SK-N-SH (cell line): ENCODE measurements around the gene CYP2B6. TPM values are rescaled to one million over a fixed set of nuclear protein-coding genes. Genes with fewer than 3 reads are reported as not detected.

Experiments used
- CTCF ChIA-PET: fragments of 300-600, 350-600 bp; formaldehyde crosslinking; extraction: SDS; loops from one replicate; lab custom pipeline; 2021; lab: Yijun Ruan, JAX
- POLR2A ChIA-PET: fragments of 350-600 bp; sonication (Branson Sonifier 250); formaldehyde crosslinking; extraction: SDS; loops from one replicate; lab custom pipeline; 2020; ENCODE audit warnings: antibody characterized with exemption, inconsistent platforms; lab: Yijun Ruan, JAX
- DNase-seq: peaks from one replicate; pipeline ENCODE4 v3.0.0; 2012
- H2AFZ ChIP-seq: fragments of 200-600 bp; sonication (generic); 2 replicates; pipeline ENCODE4 v1.8.1; 2016; ENCODE audit warnings: antibody characterized with exemption, mild to moderate bottlenecking, low read depth
- H3F3A ChIP-seq: fragments of 200-600 bp; sonication (generic); replicated peaks from 2 replicates; pipeline ENCODE3; 2016; ENCODE audit warnings: antibody characterized with exemption, mild to moderate bottlenecking; ENCODE audit not compliant: insufficient read depth
- H3K27ac ChIP-seq, 2 experiments: fragments of 200-500 bp in 1 of 2; fragments of 200-600 bp in 1 of 2; sonication (Bioruptor generic) in 1 of 2; sonication (generic), shearing (Covaris generic) in 1 of 2; 2 replicates each; pipeline versions ENCODE4 v1.5.1 to v1.6.1; 2014 to 2016; ENCODE audit warnings: low read depth in 2 of 2, inconsistent platforms in 1 of 2, low read length in 1 of 2, mild to moderate bottlenecking in 1 of 2, mixed read lengths in 1 of 2
- H3K27me3 ChIP-seq: fragments of 200-600 bp; sonication (generic), shearing (Covaris generic); 2 replicates; pipeline ENCODE4 v1.6.1; 2016; ENCODE audit warnings: mixed run types; ENCODE audit not compliant: insufficient read depth
- H3K36me3 ChIP-seq, 2 experiments: fragments of 200-500 bp in 1 of 2; fragments of 200-600 bp in 1 of 2; sonication (Bioruptor generic) in 1 of 2; sonication (generic) in 1 of 2; replicated peaks in 1 of 2; 2 replicates each; pipeline versions ENCODE3 to v1.5.1; 2014 to 2016; ENCODE audit warnings: low read length in 1 of 2, mild to moderate bottlenecking in 1 of 2; ENCODE audit not compliant: insufficient read depth in 2 of 2, control insufficient read depth in 1 of 2
- H3K4me1 ChIP-seq, 2 experiments: fragments of 200-500 bp in 1 of 2; fragments of 200-600 bp in 1 of 2; sonication (Bioruptor generic) in 1 of 2; sonication (generic), shearing (Covaris generic) in 1 of 2; 2 replicates each; pipeline versions ENCODE4 v1.5.1 to v1.6.1; 2014 to 2016; ENCODE audit warnings: low read depth in 1 of 2, low read length in 1 of 2, mixed run types in 1 of 2; ENCODE audit not compliant: insufficient read depth in 2 of 2, control insufficient read depth in 1 of 2
- H3K4me2 ChIP-seq: fragments of 200-600 bp; sonication (generic), shearing (Covaris generic); 2 replicates; pipeline ENCODE4 v1.6.1; 2017; ENCODE audit warnings: mixed run types
- H3K4me3 ChIP-seq, 2 experiments: fragments of 200-500 bp in 1 of 2; fragments of 200-600 bp in 1 of 2; sonication (Bioruptor generic) in 1 of 2; sonication (generic), shearing (Covaris generic) in 1 of 2; 2 replicates each; pipeline versions ENCODE4 v1.5.1 to v1.8.1; 2014 to 2016; ENCODE audit warnings: low read depth in 2 of 2, inconsistent platforms in 1 of 2, low read length in 1 of 2, mild to moderate bottlenecking in 1 of 2, mixed read lengths in 1 of 2, moderate library complexity in 1 of 2
- H3K79me2 ChIP-seq: fragments of 200-600 bp; sonication (generic); 2 replicates; pipeline ENCODE4 v1.8.1; 2017; ENCODE audit warnings: mild to moderate bottlenecking; ENCODE audit not compliant: insufficient read depth
- H3K9ac ChIP-seq: fragments of 200-600 bp; sonication (generic); 2 replicates; pipeline ENCODE4 v1.6.1; 2017; ENCODE audit warnings: mixed run types
- H3K9me2 ChIP-seq: fragments of 200-600 bp; sonication (generic); 2 replicates; pipeline ENCODE4 v1.6.1; 2017; ENCODE audit warnings: mixed run types
- H3K9me3 ChIP-seq: fragments of 200-600 bp; sonication (generic); 2 replicates; pipeline ENCODE4 v1.6.1; 2017; ENCODE audit warnings: mixed run types, mild to moderate bottlenecking, moderate library complexity
- H4K20me1 ChIP-seq: fragments of 200-600 bp; sonication (generic); 2 replicates; pipeline ENCODE4 v1.6.1; 2017; ENCODE audit warnings: mild to moderate bottlenecking, mixed run types; ENCODE audit not compliant: insufficient read depth
- ELF1 ChIP-seq: IDR thresholded peaks from 2 replicates; pipeline ENCODE4 v1.4.0; 2012
- EP300 ChIP-seq, 2 experiments: IDR thresholded peaks; 2 replicates each; pipeline versions ENCODE4 v1.4.0 to v1.6.1; 2012; ENCODE audit warnings: borderline replicate concordance in 1 of 2, low read depth in 1 of 2, low read length in 1 of 2
- EZH2phosphoT487 ChIP-seq: fragments of 200-600 bp; sonication (generic); IDR thresholded peaks from 2 replicates; pipeline ENCODE4 v1.6.1; 2017; ENCODE audit warnings: low read depth, mixed run types, mild to moderate bottlenecking, antibody characterized with exemption, moderate library complexity, borderline replicate concordance
- FOXJ3 ChIP-seq: sonication (generic); formaldehyde crosslinking; IDR thresholded peaks from 2 replicates; pipeline ENCODE4 v1.5.1; 2020; ENCODE audit warnings: mild to moderate bottlenecking, missing genetic modification reagents
- GATA2 ChIP-seq: sonication (generic); formaldehyde crosslinking; IDR thresholded peaks from 2 replicates; pipeline ENCODE4 v1.5.0; 2020; ENCODE audit warnings: mild to moderate bottlenecking, missing genetic modification reagents
- MEF2A ChIP-seq: IDR thresholded peaks from 2 replicates; pipeline ENCODE4 v1.4.0; 2012; ENCODE audit warnings: low read depth, borderline replicate concordance
- MXI1 ChIP-seq: IDR thresholded peaks from 2 replicates; pipeline ENCODE4 v1.6.1; 2012; ENCODE audit warnings: mild to moderate bottlenecking, low read depth, low read length, improper control_type of control experiment
- NFIC ChIP-seq: IDR thresholded peaks from 2 replicates; pipeline ENCODE4 v1.4.0; 2012; ENCODE audit warnings: borderline replicate concordance
- POLR2AphosphoS5 ChIP-seq: IDR thresholded peaks from 2 replicates; pipeline ENCODE4 v1.6.1; 2012; ENCODE audit warnings: low read depth, low read length
- RAD21 ChIP-seq: IDR thresholded peaks from 2 replicates; pipeline ENCODE4 v1.6.1; 2012; ENCODE audit warnings: mild to moderate bottlenecking, low read length
- RCOR1 ChIP-seq: fragments of 150-350 bp; IDR thresholded peaks from 2 replicates; pipeline ENCODE4 v1.6.1; 2017; ENCODE audit warnings: antibody characterized with exemption, low read length
- RXRA ChIP-seq: IDR thresholded peaks from 2 replicates; pipeline ENCODE4 v1.4.0; 2012; ENCODE audit warnings: low read depth, mild to moderate bottlenecking, borderline replicate concordance
- SIN3A ChIP-seq: IDR thresholded peaks from 2 replicates; pipeline ENCODE4 v1.6.1; 2012; ENCODE audit warnings: low read depth, mild to moderate bottlenecking, low read length, moderate library complexity, borderline replicate concordance
- SMC3 ChIP-seq: IDR thresholded peaks from 2 replicates; pipeline ENCODE4 v1.6.1; 2012; ENCODE audit warnings: low read depth, low read length, improper control_type of control experiment
- TAF1 ChIP-seq: IDR thresholded peaks from 2 replicates; pipeline ENCODE4 v1.6.1; 2012; ENCODE audit warnings: low read depth, mild to moderate bottlenecking, low read length, moderate library complexity, borderline replicate concordance
- TCF12 ChIP-seq: IDR thresholded peaks from 2 replicates; pipeline ENCODE4 v1.4.0; 2012
- YY1 ChIP-seq: IDR thresholded peaks from 2 replicates; pipeline ENCODE4 v1.4.0; 2012; ENCODE audit warnings: low read depth, mild to moderate bottlenecking
- WGBS: methylation state at CpG from one replicate; pipeline ENCODE4 v1.1.6; 2017; ENCODE audit warnings: low lambda C conversion rate; 5-methylcytosine and 5-hydroxymethylcytosine counted together
- polyA plus RNA-seq, 3 experiments: library from polyadenylated mRNA; depleted of rRNA; stranded (reverse); fragments of >200 nt; gene quantifications; 2 replicates each; pipeline ENCODE4 v1.2.3, GENCODE V29; 2012
- TF ChIP-seq, protein P1 (sequence below): fragments of 150-350 bp; IDR thresholded peaks from 2 replicates; pipeline ENCODE4 v1.6.1; 2016; ENCODE audit warnings: mild to moderate bottlenecking, low read depth, low read length
- TF ChIP-seq, protein P2 (sequence below): IDR thresholded peaks from 2 replicates; pipeline ENCODE4 v1.6.1; 2012; ENCODE audit warnings: mild to moderate bottlenecking, low read depth, low read length, moderate library complexity
- TF ChIP-seq, protein P3 (sequence below): IDR thresholded peaks from 2 replicates; pipeline ENCODE4; 2012

The CYP2B6 gene
- polyA plus RNA-seq, 1 of the 3 experiments (the other 2 are of a cell fraction), result not detected

DNA sequence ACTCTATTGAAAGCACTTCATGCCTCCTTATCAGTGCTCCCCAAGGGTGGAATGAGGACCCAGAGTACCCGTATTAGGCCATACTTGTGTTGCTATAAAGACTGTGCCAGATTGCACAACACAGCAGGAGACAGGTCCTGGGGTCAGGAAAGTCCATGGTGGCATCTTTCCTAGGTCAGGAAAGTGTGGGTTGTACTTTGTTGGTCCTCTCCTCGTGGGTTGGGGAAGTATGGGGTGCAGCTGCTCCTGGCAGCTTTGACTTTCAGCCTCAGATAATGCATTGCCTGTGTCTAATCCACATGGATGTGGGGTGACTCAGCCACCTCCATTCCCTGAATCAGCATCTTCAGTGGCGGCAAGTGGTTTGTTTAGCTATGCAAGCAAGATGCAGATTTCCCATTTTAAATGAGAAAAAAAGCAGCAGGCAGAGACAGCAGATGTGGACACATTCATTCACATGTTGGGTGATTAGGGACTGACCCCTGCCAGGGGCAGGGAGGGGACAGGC, 8.4 kb upstream of the CYP2B6 start:
- no peak overlapping the region for H3K27ac ChIP-seq
- ChIA-PET POLR2A (no interaction called here), CTCF (no interaction called here)
- no peaks in the 10 kb centered on the region for H3K79me2 ChIP-seq
- no peak overlapping the region for H3K9ac ChIP-seq
- no peak overlapping the region for H3K4me3 ChIP-seq
- H3K4me1 ChIP-seq, result no peaks in the 10 kb centered on the region
- WGBS, result 9% methylated on average over 3 of the region's 3 CpGs
- no peak overlapping the region for H3K4me2 ChIP-seq
- H3K9me2 ChIP-seq, result no peaks in the 10 kb centered on the region
- no peak for TF ChIP-seq NFIC
- no peak for TF ChIP-seq RAD21
- TF ChIP-seq, protein P1, sequence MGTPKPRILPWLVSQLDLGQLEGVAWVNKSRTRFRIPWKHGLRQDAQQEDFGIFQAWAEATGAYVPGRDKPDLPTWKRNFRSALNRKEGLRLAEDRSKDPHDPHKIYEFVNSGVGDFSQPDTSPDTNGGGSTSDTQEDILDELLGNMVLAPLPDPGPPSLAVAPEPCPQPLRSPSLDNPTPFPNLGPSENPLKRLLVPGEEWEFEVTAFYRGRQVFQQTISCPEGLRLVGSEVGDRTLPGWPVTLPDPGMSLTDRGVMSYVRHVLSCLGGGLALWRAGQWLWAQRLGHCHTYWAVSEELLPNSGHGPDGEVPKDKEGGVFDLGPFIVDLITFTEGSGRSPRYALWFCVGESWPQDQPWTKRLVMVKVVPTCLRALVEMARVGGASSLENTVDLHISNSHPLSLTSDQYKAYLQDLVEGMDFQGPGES, result no peak
- TF ChIP-seq MEF2A, result no peak
- no peak for TF ChIP-seq POLR2AphosphoS5
- TF ChIP-seq SIN3A, result no peak
- no peak for TF ChIP-seq EP300 (IDR thresholded peaks at IDR 0.05; ENCODE audit: borderline replicate concordance in 1 of 2, low read depth in 1 of 2, low read length in 1 of 2)
- no peak for TF ChIP-seq TCF12
- TF ChIP-seq SMC3, result no peak
- TF ChIP-seq RXRA, result no peak
- TF ChIP-seq MXI1, result no peak
- no peak for TF ChIP-seq FOXJ3 (CRISPR knock-in tag)
- TF ChIP-seq ELF1, result no peak
- no peak for TF ChIP-seq TAF1
- TF ChIP-seq RCOR1, result no peak
- TF ChIP-seq, protein P2, sequence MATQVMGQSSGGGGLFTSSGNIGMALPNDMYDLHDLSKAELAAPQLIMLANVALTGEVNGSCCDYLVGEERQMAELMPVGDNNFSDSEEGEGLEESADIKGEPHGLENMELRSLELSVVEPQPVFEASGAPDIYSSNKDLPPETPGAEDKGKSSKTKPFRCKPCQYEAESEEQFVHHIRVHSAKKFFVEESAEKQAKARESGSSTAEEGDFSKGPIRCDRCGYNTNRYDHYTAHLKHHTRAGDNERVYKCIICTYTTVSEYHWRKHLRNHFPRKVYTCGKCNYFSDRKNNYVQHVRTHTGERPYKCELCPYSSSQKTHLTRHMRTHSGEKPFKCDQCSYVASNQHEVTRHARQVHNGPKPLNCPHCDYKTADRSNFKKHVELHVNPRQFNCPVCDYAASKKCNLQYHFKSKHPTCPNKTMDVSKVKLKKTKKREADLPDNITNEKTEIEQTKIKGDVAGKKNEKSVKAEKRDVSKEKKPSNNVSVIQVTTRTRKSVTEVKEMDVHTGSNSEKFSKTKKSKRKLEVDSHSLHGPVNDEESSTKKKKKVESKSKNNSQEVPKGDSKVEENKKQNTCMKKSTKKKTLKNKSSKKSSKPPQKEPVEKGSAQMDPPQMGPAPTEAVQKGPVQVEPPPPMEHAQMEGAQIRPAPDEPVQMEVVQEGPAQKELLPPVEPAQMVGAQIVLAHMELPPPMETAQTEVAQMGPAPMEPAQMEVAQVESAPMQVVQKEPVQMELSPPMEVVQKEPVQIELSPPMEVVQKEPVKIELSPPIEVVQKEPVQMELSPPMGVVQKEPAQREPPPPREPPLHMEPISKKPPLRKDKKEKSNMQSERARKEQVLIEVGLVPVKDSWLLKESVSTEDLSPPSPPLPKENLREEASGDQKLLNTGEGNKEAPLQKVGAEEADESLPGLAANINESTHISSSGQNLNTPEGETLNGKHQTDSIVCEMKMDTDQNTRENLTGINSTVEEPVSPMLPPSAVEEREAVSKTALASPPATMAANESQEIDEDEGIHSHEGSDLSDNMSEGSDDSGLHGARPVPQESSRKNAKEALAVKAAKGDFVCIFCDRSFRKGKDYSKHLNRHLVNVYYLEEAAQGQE, result no peak
- no peak for TF ChIP-seq YY1
- TF ChIP-seq GATA2, result no peak
- TF ChIP-seq, protein P3, sequence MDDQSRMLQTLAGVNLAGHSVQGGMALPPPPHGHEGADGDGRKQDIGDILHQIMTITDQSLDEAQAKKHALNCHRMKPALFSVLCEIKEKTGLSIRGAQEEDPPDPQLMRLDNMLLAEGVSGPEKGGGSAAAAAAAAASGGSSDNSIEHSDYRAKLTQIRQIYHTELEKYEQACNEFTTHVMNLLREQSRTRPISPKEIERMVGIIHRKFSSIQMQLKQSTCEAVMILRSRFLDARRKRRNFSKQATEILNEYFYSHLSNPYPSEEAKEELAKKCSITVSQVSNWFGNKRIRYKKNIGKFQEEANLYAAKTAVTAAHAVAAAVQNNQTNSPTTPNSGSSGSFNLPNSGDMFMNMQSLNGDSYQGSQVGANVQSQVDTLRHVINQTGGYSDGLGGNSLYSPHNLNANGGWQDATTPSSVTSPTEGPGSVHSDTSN, result no peak
- TF ChIP-seq EZH2phosphoT487, result no peak
- H3F3A ChIP-seq, result no peaks in the 10 kb centered on the region
- no peaks in the 10 kb centered on the region for H3K9me3 ChIP-seq
- H4K20me1 ChIP-seq, result no peaks in the 10 kb centered on the region
- no peak overlapping the region for H2AFZ ChIP-seq
- peaks cover 37% of the 10 kb centered on the region; the same call in 1 of the 2 replicates for H3K27me3 ChIP-seq
- H3K36me3 ChIP-seq, result no peaks in the 10 kb centered on the region
- no peak for DNase-seq
